Natural killer cell (primary cell): ENCODE results near the gene SPAG4. TPM values are rescaled to one million over a fixed set of nuclear protein-coding genes. Genes with fewer than 3 reads are reported as not detected.

ENCODE experiments used
- ATAC-seq, 3 donors: fragments of 150-1000 bp in 2 of 3; fragments of 200-7000 bp in 1 of 3; cut with Tn5 transposase; 1 replicate in 1 of 3; 2 replicates in 2 of 3; pipeline ENCODE4 v1.10.0; 2021; ENCODE audit warnings: mild to moderate bottlenecking in 2 of 3, moderate library complexity in 2 of 3
- DNase-seq, 2 donors: peaks; one replicate each; pipeline versions ENCODE4 v3.0.0 to v3.0.0-alpha.2; 2013 to 2021; ENCODE audit warnings: mixed read lengths in 1 of 2
- H3K27ac ChIP-seq: one replicate; pipeline ENCODE4 v1.5.1; 2013; ENCODE audit warnings: mild to moderate bottlenecking, low read length
- H3K27me3 ChIP-seq: one replicate; pipeline ENCODE4 v1.6.1; 2013; ENCODE audit warnings: low read length; ENCODE audit not compliant: control insufficient read depth, insufficient read depth
- H3K36me3 ChIP-seq: one replicate; pipeline ENCODE4 v1.6.1; 2013; ENCODE audit warnings: low read length; ENCODE audit not compliant: control insufficient read depth, insufficient read depth
- H3K4me1 ChIP-seq: one replicate; pipeline ENCODE4 v1.6.1; 2013; ENCODE audit warnings: low read length; ENCODE audit not compliant: control insufficient read depth, insufficient read depth
- H3K4me3 ChIP-seq: one replicate; pipeline ENCODE4 v1.5.1; 2013; ENCODE audit warnings: low read length
- H3K9me3 ChIP-seq: one replicate; pipeline ENCODE4 v1.6.1; 2013; ENCODE audit warnings: low read length; ENCODE audit not compliant: control insufficient read depth, insufficient read depth
- H3K27ac Mint-ChIP-seq, 2 donors: one replicate each; pipeline ENCODE4 v1.8.0; 2022; ENCODE audit warnings: mild to moderate bottlenecking in 2 of 2, mixed read lengths in 2 of 2, moderate library complexity in 1 of 2
- H3K27me3 Mint-ChIP-seq, 2 donors: one replicate each; pipeline ENCODE4 v1.8.0; 2022; ENCODE audit warnings: low read depth in 2 of 2, mixed read lengths in 2 of 2
- H3K36me3 Mint-ChIP-seq: one replicate; pipeline ENCODE4 v1.8.0; 2022; ENCODE audit warnings: mixed read lengths
- H3K4me1 Mint-ChIP-seq, 2 donors: one replicate each; pipeline ENCODE4 v1.8.0; 2022; ENCODE audit warnings: mixed read lengths in 2 of 2
- H3K4me3 Mint-ChIP-seq: one replicate; pipeline ENCODE4 v1.8.0; 2022; ENCODE audit warnings: mild to moderate bottlenecking, moderate library complexity, mixed read lengths
- H3K9me3 Mint-ChIP-seq, 2 donors: one replicate each; pipeline ENCODE4 v1.8.0; 2022; ENCODE audit warnings: mixed read lengths in 2 of 2
- CTCF ChIP-seq: fragments of 200-600 bp; IDR thresholded peaks from one replicate; pipeline ENCODE4 v1.8.0; 2022; ENCODE audit warnings: antibody characterized with exemption
- WGBS: methylation state at CpG from one replicate; pipeline ENCODE4 v1.1.7; 2013; ENCODE audit warnings: missing lambda C conversion rate; ENCODE audit not compliant: insufficient coverage; 5-methylcytosine and 5-hydroxymethylcytosine counted together
- intact Hi-C: fragments of 100-400 bp; cut with micrococcal nuclease; formaldehyde crosslinking; loops from one replicate; pipeline ENCODE4 v1.14.2; 2022
- total RNA-seq, 4 donors: library from RNA; stranded (reverse); fragments of 120-200 nt in 1 of 4; gene quantifications; one replicate each; pipeline versions ENCODE4 v1.2.3 to v1.2.4, GENCODE V29; 2013 to 2022

Gene SPAG4
- total RNA-seq, 3 donors from 2014 or later (not counting 1 experiment from before 2014, with no cell fraction given), result 11.2 to 16.2 (median 11.9) TPM

- H3K27me3 ChIP-seq, result no peaks in the 10 kb centered on the region
- no peak overlapping the region for H3K4me3 Mint-ChIP-seq
- peaks cover 8% of the 10 kb centered on the region for H3K36me3 Mint-ChIP-seq
- intact Hi-C loops, result no loop called here
- no peak overlapping the region for H3K4me3 ChIP-seq
- DNase-seq (no peak), ATAC-seq (no peak)
- no peak overlapping the region for H3K27ac ChIP-seq
- 87% methylated on average over 6 of the region's 6 CpGs for WGBS
- no peaks in the 10 kb centered on the region for H3K4me1 Mint-ChIP-seq
- no peaks in the 10 kb centered on the region for H3K36me3 ChIP-seq
- H3K4me1 ChIP-seq, result no peaks in the 10 kb centered on the region
- H3K9me3 ChIP-seq, result peaks cover 9% of the 10 kb centered on the region
- H3K27ac Mint-ChIP-seq, result no peak overlapping the region
- peaks cover 2 to 5% of the 10 kb centered on the region in 2 donors for H3K9me3 Mint-ChIP-seq
- no peak for TF ChIP-seq CTCF
- H3K27me3 Mint-ChIP-seq, result peaks cover 3 to 10% of the 10 kb centered on the region in 2 donors
Observed at GRCh38 chr20:35579196-35579595, 36.4 kb upstream of the SPAG4 start.

GRCh38 chr20:35582131-35582530, 33.5 kb upstream of the SPAG4 start:
- no peak for TF ChIP-seq CTCF
- H3K27me3 Mint-ChIP-seq, result no peaks in the 10 kb centered on the region
- peaks cover 8% of the 10 kb centered on the region for H3K36me3 Mint-ChIP-seq
- no peak overlapping the region for H3K4me3 ChIP-seq
- H3K9me3 Mint-ChIP-seq, result peaks cover 2 to 5% of the 10 kb centered on the region in 2 donors
- ATAC-seq (no peak), DNase-seq (no peak)
- WGBS, result 89% methylated on average over 7 of the region's 7 CpGs
- no peaks in the 10 kb centered on the region for H3K27me3 ChIP-seq
- no peak overlapping the region for H3K27ac Mint-ChIP-seq
- H3K9me3 ChIP-seq, result peaks cover 9% of the 10 kb centered on the region
- H3K4me1 ChIP-seq, result no peaks in the 10 kb centered on the region
- no peak overlapping the region for H3K27ac ChIP-seq
- H3K36me3 ChIP-seq, result no peaks in the 10 kb centered on the region
- H3K4me1 Mint-ChIP-seq, result no peaks in the 10 kb centered on the region
- intact Hi-C loops, result no loop called here
- H3K4me3 Mint-ChIP-seq, result no peak overlapping the region

GRCh38 chr20:35582741-35583404, 32.8 kb upstream of the SPAG4 start:
- no peak overlapping the region for H3K27ac ChIP-seq
- H3K4me1 Mint-ChIP-seq, result no peaks in the 10 kb centered on the region
- no peak overlapping the region for H3K4me3 Mint-ChIP-seq
- peaks cover 2 to 5% of the 10 kb centered on the region in 2 donors for H3K9me3 Mint-ChIP-seq
- H3K27me3 ChIP-seq, result no peaks in the 10 kb centered on the region
- no peaks in the 10 kb centered on the region for H3K36me3 ChIP-seq
- no peaks in the 10 kb centered on the region for H3K4me1 ChIP-seq
- ATAC-seq, result no peak
- no peak overlapping the region for H3K4me3 ChIP-seq
- no peak overlapping the region for H3K27ac Mint-ChIP-seq
- intact Hi-C loops, result no loop called here
- peaks cover 9% of the 10 kb centered on the region for H3K9me3 ChIP-seq
- no peaks in the 10 kb centered on the region for H3K27me3 Mint-ChIP-seq
- no peak for TF ChIP-seq CTCF
- no peak for DNase-seq
- 93% methylated on average over 12 of the region's 12 CpGs for WGBS
- H3K36me3 Mint-ChIP-seq, result peaks cover 8% of the 10 kb centered on the region
